Activated T-helper 2 cell treated with anti-CD3 and anti-CD28 coated beads, Interferon-gamma antibody, Interleukin-2, Interleukin-4, amounts not matched to agents 10 μg/mL and 5 μg/mL and 100 μg/mL, durations not matched to agents 14 hours and 24 hours and 36 hours (primary cell): ENCODE data around the gene CAMK2N1. TPM values are rescaled to one million over a fixed set of nuclear protein-coding genes. Genes with fewer than 3 reads are reported as not detected.

Experiments
- DNase-seq: peaks from one replicate; pipeline ENCODE4 v3.0.0; 2021; ENCODE audit warnings: low spot score
- H3K27ac Mint-ChIP-seq: one replicate; pipeline ENCODE4 v1.8.0; 2021; ENCODE audit warnings: mixed read lengths
- H3K27me3 Mint-ChIP-seq: one replicate; pipeline ENCODE4 v1.8.0; 2021; ENCODE audit warnings: low read depth, mixed read lengths
- H3K36me3 Mint-ChIP-seq: one replicate; pipeline ENCODE4 v1.8.0; 2021; ENCODE audit warnings: low read depth, mixed read lengths
- H3K4me1 Mint-ChIP-seq: one replicate; pipeline ENCODE4 v1.8.0; 2021; ENCODE audit warnings: low read depth, mixed read lengths
- H3K4me3 Mint-ChIP-seq: one replicate; pipeline ENCODE4 v1.8.0; 2021; ENCODE audit warnings: low read depth, mild to moderate bottlenecking, moderate library complexity, mixed read lengths
- H3K9me3 Mint-ChIP-seq: one replicate; pipeline ENCODE4 v1.8.0; 2021; ENCODE audit warnings: mixed read lengths
- intact Hi-C: fragments of 100-400 bp; cut with micrococcal nuclease; formaldehyde crosslinking; loops from one replicate; pipeline ENCODE4 v1.15.1; 2023
- total RNA-seq: library from RNA; stranded (reverse); gene quantifications from 2 replicates; pipeline ENCODE4 v1.2.3, GENCODE V29; 2022

The CAMK2N1 gene
- total RNA-seq, 1 donor from 2014 or later, result 2.2 TPM

DNA sequence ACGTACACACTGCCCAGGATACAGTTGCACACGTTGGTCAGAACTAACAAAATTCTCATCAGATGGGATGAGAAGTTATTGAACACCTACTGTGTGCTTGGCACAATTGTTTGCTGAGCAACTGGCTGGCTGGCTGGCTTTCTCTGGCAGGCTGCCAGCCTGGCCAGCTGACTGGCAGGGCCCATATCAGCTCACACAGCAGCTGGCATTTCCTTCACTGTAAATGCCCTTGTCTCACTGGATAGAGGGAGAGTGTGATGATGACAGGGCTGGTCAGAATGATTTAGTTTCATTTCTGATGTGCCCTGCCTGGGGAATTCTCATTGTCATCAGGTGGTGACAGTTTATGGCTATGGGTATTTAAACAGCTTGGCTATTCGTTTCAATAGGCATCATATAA lies 15.8 kb downstream of the CAMK2N1 start:
- intact Hi-C loops, result no loop called here
- Mint-ChIP-seq H3K9me3 (no peaks in the 10 kb centered on the region), H3K4me3 (no peak overlapping the region), H3K27ac (no peak overlapping the region), H3K4me1 (no peaks in the 10 kb centered on the region), H3K27me3 (peaks cover 24% of the 10 kb centered on the region), H3K36me3 (no peaks in the 10 kb centered on the region)
- DNase-seq, result no peak

DNA sequence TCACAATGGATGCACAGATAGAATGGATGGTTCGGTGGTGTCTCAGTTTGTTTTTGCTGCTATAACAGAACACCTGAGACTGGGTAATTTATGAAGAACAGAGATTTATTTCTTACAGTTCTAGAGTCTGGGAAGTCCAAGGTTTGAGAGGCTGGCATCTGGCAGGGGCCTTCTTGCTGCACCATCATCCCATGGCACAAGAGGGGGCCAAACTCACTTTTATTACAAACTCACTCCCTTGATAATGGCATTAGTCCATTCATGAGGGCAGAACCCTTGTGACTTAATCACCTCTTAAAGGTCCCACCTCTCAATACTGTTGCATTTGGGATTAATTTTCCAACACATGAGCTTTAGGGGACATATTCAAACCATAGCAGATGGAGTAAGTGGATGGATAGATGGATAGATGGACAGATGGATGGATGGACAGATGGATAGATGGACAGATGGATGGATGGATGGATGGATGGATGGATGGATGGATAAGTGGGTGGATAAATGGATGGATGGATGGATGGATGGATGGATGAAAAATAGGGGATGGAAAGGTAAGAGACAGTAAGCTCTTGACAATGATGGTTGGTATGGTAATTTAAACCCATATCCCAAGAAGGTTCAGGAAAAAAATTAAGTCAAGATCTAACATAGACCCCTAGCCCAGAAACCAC lies 16.5 kb downstream of the CAMK2N1 start:
- peaks cover 18% of the 10 kb centered on the region for H3K27me3 Mint-ChIP-seq
- H3K27ac Mint-ChIP-seq, result no peak overlapping the region
- H3K4me3 Mint-ChIP-seq, result no peak overlapping the region
- no peak for DNase-seq
- H3K36me3 Mint-ChIP-seq, result no peaks in the 10 kb centered on the region
- no peaks in the 10 kb centered on the region for H3K4me1 Mint-ChIP-seq
- H3K9me3 Mint-ChIP-seq, result no peaks in the 10 kb centered on the region
- intact Hi-C loops, result no loop called here

DNA sequence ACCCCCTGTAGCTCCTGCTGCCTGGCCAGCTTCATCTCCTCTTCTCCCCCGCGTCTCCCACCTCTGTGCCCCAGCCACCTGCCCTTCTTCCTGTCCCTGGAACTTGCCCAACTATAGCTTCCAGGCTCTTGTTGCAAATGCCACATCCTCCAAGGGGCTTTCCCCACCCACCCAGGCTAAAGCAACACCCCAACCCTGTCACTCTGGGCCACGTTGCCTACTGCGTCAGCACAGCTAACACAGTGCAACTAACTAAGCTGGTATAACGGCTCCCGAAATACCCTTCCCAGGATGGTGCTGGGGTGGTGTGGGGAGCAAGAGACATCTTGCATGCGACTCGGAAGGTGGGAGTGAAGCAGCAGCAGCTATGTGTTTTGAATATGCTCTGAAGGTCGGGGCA lies 19.7 kb downstream of the CAMK2N1 start:
- DNase-seq, result no peak
- H3K9me3 Mint-ChIP-seq, result no peaks in the 10 kb centered on the region

DNA sequence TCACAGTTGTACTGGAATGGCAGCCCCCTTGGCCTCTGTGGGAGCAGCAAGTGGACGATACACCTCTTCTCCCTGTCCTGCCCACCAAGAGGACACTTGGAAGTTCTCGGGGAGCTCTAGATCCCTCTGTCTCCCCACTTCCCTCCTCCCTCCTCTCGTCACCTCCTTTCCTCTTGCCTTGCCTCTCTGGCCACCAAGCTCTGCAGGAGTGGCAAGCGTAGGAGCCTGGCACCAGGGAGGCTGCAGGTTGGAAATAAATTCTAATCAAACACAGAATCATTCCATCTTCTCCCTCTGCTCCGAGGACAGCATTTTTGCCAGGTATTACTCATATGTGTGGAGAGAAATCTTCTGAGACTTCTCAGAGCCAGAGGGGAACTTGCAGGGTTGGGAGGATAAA lies 20.8 kb downstream of the CAMK2N1 start:
- Mint-ChIP-seq H3K27me3 (peaks cover 2% of the 10 kb centered on the region), H3K27ac (no peak overlapping the region), H3K4me1 (no peaks in the 10 kb centered on the region), H3K36me3 (no peaks in the 10 kb centered on the region), H3K4me3 (no peak overlapping the region), H3K9me3 (no peaks in the 10 kb centered on the region)
- intact Hi-C loops, result no loop called here
- DNase-seq, result no peak

More for the DNA sequence above, 19.7 kb downstream of the CAMK2N1 start:
- no peaks in the 10 kb centered on the region for H3K4me1 Mint-ChIP-seq
- H3K27ac Mint-ChIP-seq, result no peak overlapping the region
- H3K36me3 Mint-ChIP-seq, result no peaks in the 10 kb centered on the region
- peaks cover 2% of the 10 kb centered on the region for H3K27me3 Mint-ChIP-seq
- no peak overlapping the region for H3K4me3 Mint-ChIP-seq
- intact Hi-C loops, result no loop called here

DNA sequence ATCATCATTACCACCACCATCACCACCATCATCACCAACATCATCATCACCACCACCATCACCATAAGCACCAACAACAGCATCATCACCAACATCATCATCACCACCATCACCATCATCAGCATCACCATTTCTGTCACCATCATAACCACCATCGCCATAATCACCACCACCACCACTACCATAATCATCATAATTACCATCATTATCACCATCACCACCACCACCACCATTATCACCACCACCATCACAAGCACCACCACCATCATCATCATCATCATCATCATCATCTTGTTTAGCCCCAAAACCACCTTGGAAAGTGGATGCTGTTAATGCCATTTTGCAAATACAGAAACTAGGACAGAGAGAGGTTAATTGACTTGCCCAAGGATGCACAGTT lies 22.5 kb downstream of the CAMK2N1 start:
- no peaks in the 10 kb centered on the region for H3K9me3 Mint-ChIP-seq
- no peak overlapping the region for H3K4me3 Mint-ChIP-seq

DNA sequence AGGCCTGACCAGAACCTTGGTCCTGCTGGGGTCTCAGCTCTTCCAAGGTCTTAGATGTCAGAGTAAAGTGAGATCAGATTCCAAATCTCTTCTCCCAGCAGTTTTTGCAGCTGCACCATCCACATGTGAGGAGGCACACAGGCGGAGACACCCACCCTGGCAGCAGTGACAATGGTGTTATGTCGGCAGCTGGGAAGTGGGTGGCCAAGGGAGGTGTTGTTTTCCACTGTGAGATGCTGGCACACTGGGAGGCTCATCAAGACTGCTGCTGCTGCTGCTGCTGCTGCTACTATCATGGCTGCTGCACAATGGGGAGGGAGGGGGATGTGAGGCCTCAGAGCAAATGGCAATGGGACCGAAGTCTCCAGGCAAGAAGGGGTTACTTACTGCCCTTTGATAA lies 23.6 kb downstream of the CAMK2N1 start:
- Mint-ChIP-seq H3K4me1 (no peaks in the 10 kb centered on the region), H3K36me3 (no peaks in the 10 kb centered on the region), H3K4me3 (no peak overlapping the region), H3K27me3 (peaks cover 8% of the 10 kb centered on the region), H3K27ac (no peak overlapping the region), H3K9me3 (no peaks in the 10 kb centered on the region)
- no peak for DNase-seq
- intact Hi-C loops, result no loop called here

More for the DNA sequence above, 22.5 kb downstream of the CAMK2N1 start:
- H3K27ac Mint-ChIP-seq, result no peak overlapping the region
- peaks cover 8% of the 10 kb centered on the region for H3K27me3 Mint-ChIP-seq
- no peaks in the 10 kb centered on the region for H3K4me1 Mint-ChIP-seq
- no peaks in the 10 kb centered on the region for H3K36me3 Mint-ChIP-seq
- DNase-seq, result no peak
- intact Hi-C loops, result no loop called here

DNA sequence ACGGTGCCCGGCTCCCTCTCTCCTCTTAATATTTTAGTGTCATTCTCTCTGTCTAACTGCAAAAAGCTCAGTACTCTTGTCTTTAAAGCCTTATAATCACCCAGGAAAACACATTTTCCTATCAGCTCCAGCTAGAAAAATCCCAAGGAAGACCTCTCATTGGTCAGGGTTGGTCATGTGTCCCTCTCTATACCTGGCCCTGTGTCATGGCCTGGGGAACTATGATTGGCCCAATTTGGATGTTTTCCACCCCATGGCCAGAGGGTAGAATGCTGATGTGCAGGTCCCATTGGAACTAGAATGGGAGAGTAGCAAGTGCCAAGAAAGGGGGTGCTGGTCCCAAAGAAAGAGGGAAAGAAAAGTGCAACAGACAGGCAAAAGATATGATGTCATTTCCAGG lies 27.3 kb downstream of the CAMK2N1 start:
- peaks cover 7% of the 10 kb centered on the region for H3K27me3 Mint-ChIP-seq
- intact Hi-C loops, result no loop called here

DNA sequence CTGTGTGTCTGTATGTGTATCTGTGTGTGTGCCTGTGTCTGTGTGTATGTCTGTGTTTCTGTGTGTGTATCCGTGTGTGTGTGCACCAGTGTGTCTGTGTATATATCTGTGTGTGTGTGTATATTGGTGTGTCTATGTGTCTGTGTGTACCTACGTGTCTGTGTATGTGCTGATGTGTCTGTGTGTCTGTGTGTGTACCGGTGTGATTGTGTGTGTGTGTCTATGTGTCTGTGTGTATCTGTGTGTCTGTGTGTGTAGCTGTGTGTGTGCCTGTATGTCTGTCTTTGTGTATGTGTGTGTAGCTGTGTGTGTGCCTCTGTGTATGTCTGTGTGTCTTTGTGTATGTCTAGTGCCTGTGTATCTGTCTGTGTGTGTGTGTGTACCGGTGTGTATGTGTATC lies 32.0 kb downstream of the CAMK2N1 start:
- Mint-ChIP-seq H3K27me3 (peaks cover 9% of the 10 kb centered on the region), H3K4me3 (no peak overlapping the region), H3K27ac (no peak overlapping the region), H3K9me3 (no peaks in the 10 kb centered on the region), H3K36me3 (no peaks in the 10 kb centered on the region), H3K4me1 (no peaks in the 10 kb centered on the region)
- intact Hi-C loops, result no loop called here
- no peak for DNase-seq

More for the DNA sequence above, 27.3 kb downstream of the CAMK2N1 start:
- H3K4me3 Mint-ChIP-seq, result no peak overlapping the region
- no peak for DNase-seq
- no peaks in the 10 kb centered on the region for H3K9me3 Mint-ChIP-seq
- H3K36me3 Mint-ChIP-seq, result no peaks in the 10 kb centered on the region
- no peak overlapping the region for H3K27ac Mint-ChIP-seq
- H3K4me1 Mint-ChIP-seq, result no peaks in the 10 kb centered on the region

DNA sequence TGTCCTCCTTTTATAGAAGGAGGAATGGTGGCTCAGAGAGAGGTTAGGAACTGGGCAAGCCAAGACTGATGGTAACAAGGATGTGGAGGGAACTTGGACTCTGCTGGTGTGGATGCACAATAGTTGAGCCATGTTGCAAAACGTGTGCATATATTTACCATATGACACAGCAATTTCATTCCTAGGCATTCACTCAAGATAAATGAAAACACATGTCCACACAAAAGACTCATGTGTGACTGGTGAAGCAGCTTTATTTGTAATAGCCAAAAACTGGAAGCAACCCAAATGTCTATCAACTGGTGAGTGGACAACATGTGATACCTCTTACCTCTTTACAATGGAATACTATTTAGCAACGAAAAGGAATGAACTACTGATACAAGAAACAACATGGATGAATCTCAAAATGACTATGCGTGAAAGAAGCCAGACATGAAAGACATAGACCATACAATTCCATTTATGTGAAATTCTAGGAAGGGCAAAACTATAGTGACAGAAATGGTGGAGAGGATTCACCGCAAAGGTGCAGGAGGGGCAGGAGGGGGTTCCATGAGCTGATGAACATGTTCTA lies 36.2 kb downstream of the CAMK2N1 start:
- Mint-ChIP-seq H3K27me3 (peaks cover 11% of the 10 kb centered on the region), H3K4me1 (no peaks in the 10 kb centered on the region), H3K9me3 (no peaks in the 10 kb centered on the region), H3K4me3 (no peak overlapping the region), H3K36me3 (no peaks in the 10 kb centered on the region), H3K27ac (no peak overlapping the region)
- intact Hi-C loops, result no loop called here
- DNase-seq, result no peak

DNA sequence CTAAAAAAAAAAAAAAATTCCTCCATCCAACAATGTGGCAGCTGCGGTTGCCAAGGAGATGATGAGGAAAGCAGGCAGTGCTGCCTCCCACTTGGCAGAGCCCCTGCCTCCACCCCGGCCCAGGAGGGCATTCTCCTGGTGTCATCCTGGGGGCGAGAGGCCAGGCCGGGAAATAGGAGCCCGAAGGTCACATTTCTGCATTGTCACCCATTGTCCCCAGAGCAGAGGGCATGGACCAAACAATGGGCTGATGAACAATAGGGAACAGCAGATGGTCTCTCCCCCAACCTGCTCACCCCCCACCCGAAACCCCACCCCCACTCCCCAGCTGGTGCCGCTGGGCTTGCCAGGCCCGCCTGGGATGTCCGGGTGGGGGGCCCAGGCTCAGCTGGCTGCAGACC lies 37.3 kb downstream of the CAMK2N1 start:
- H3K27ac Mint-ChIP-seq, result no peak overlapping the region
- intact Hi-C loops, result no loop called here
- no peaks in the 10 kb centered on the region for H3K36me3 Mint-ChIP-seq

DNA sequence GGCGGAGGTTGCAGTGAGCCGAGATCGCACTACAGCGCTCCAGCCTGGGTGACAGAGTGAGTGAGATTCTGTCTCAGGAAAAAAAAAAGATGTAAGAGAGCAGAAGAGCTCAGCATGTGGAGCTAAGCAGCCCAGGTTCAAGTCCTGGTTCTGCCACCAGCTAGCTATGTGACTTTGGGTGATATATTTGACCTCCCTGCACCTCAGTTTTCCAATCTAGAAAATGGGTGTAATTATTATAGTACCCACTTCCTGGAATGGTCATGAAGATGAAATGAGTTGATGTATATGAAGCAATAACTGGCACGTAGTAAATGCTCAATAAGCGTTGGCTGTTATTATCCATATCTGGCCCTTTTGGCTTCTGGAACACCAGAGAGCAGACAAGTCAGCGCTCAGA lies 38.2 kb downstream of the CAMK2N1 start:
- Mint-ChIP-seq H3K27ac (no peak overlapping the region), H3K4me1 (no peaks in the 10 kb centered on the region), H3K9me3 (no peaks in the 10 kb centered on the region), H3K36me3 (no peaks in the 10 kb centered on the region), H3K27me3 (peaks cover 11% of the 10 kb centered on the region), H3K4me3 (no peak overlapping the region)
- DNase-seq, result no peak
- intact Hi-C loops, result no loop called here

More for the DNA sequence above, 37.3 kb downstream of the CAMK2N1 start:
- no peak for DNase-seq
- Mint-ChIP-seq H3K9me3 (no peaks in the 10 kb centered on the region), H3K4me3 (no peak overlapping the region), H3K4me1 (no peaks in the 10 kb centered on the region), H3K27me3 (peaks cover 11% of the 10 kb centered on the region)

DNA sequence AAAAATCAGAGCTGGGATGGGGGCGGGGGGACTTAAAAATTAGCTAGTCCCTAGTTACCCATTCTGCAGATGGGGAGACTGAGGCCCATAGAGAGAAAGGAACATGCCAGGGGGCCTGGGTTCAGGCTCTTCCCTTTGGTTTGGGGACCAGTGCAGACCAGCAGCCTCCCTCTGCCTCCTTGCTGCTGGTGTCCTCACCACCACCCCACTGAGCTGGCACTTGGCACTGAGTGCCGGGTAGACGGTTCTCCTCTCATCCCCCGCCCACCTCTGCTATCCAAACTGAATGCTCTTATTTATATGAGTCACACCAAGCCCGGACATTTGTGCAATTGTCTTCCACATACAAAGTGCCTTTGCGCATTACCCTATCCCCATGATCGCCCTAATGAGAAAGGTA lies 39.2 kb downstream of the CAMK2N1 start:
- intact Hi-C loops, result no loop called here
- Mint-ChIP-seq H3K4me1 (no peaks in the 10 kb centered on the region), H3K27ac (no peak overlapping the region), H3K27me3 (peaks cover 11% of the 10 kb centered on the region), H3K9me3 (no peaks in the 10 kb centered on the region), H3K36me3 (no peaks in the 10 kb centered on the region), H3K4me3 (no peak overlapping the region)
- DNase-seq, result no peak

DNA sequence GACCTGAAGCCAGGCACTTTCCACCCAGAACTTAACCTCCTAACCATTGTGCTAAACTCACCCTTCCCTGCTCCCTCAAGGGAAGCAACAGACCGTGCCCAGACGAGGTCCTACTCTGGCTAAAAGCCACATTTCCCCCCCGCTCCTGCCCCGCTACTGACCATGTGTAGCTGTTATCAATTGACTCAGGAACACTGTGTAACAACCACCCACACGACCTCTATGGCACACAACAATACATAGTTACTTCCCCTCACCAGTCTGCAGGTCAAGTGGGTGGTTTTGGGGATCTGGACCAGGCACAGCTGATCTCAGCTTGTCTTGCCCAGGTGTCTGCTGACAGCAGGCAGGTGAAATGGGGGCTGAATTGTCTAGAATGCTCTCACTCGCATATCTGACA lies 40.1 kb downstream of the CAMK2N1 start:
- H3K4me3 Mint-ChIP-seq, result no peak overlapping the region
- H3K9me3 Mint-ChIP-seq, result no peaks in the 10 kb centered on the region
- peaks cover 11% of the 10 kb centered on the region for H3K27me3 Mint-ChIP-seq
- DNase-seq, result no peak
- no peaks in the 10 kb centered on the region for H3K4me1 Mint-ChIP-seq
- H3K27ac Mint-ChIP-seq, result no peak overlapping the region
- intact Hi-C loops, result no loop called here
- H3K36me3 Mint-ChIP-seq, result no peaks in the 10 kb centered on the region
